Effector CD4-positive, alpha-beta T cell (primary cell): ENCODE results near the gene MLST8.

Source experiments
- DNase-seq: peaks from one replicate; pipeline ENCODE4 v3.0.0-alpha.2; 2020

MLST8 gene

DNA sequence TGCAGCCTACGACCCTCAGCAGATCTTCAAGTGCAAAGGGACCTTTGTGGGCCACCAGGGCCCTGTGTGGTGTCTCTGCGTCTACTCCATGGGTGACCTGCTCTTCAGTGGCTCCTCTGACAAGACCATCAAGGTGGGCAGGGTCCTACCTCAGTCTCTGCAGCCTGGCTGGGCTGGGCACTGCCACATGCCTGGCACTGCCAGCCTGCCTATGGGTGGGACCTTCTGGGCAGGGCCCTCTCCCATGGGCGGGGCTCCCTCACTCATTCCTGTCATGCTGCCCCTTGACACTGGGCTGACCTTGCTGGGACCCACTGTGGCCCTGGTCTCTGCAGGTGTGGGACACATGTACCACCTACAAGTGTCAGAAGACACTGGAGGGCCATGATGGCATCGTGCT, 31.3 kb upstream of the MLST8 start:
- DNase-seq = no peak

DNA sequence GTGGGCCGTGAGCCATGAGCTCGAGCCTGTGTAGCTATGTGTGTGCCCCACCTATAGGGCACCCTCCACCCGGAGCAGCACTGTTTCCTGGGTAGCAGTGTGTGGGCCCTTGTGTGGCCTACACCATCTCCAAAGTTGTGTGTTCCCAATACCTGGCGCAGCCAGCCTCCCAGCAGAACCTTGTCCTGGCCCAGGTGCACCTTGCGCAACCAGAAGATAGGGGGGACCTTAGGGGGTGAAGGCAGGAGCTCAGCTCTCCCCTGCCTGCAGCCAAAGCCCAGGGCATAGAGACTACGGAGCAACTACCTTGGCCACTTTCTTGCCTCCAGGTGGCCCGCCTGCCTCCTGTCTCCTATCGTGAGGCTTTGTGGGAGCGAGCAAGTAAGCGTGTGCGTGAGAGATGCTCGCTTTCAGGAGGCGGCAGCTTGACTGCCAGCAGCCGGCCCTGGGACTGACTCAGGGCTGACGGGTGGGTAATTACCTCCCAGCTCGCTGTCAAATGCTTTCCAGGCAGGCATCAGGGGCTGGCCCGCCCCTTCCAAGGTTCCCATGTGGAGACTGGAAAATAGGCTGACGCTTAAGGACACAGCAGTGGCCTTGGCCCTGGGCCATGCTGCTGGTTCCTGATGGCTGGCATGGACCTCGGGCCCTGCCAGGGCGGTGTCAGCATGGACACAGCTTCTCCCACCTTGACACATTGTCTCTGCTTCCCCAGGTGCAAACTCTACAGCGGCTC, 30.7 kb upstream of the MLST8 start:
- no peak for DNase-seq

DNA sequence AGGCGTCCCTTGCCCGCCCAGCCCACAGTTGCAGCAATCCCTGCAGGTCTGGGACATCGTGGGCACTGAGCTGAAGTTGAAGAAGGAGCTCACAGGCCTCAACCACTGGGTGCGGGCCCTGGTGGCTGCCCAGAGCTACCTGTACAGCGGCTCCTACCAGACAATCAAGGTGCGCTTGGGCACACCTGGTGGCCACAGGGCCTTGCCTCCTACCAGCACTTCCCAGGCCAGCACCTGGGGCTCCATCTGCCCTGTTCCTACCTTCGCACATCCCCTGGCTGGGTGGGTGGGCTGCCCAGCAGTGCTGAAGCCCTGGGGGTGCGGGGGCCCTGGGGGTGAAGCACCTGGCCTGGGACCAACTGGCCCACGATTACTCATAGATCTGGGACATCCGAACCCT, 29.8 kb upstream of the MLST8 start:
- DNase-seq = no peak

DNA sequence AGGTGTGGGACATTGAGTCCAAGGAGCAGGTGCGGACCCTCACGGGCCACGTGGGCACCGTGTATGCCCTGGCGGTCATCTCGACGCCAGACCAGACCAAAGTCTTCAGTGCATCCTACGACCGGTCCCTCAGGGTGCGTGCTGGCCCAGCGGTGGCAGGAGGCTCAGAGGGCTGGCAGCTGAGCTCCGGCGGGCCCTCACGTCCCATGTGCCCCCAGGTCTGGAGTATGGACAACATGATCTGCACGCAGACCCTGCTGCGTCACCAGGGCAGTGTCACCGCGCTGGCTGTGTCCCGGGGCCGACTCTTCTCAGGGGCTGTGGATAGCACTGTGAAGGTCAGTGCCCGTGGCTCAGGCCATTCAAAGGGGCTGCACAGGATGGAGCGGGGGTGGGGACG, 29.2 kb upstream of the MLST8 start:
- no peak for DNase-seq

DNA sequence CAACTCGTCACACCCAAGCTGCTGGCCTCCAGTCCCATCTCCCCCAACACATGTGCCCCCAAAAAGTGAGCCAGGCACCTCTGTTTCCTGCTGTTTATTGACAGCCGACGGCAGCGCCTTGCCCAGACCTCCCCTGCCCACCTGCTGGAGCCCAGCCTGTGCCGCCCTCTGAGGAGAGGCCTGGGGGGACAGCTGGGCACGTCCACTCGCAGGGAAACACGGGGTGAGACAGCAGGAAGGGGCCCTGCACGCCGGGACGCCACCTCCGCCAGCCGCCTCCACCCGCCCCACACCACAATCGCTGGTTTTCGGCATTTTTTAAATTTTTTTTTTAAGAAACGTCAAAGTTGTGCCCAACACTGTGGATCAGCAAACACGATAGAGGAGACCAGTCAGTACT, 28.2 kb upstream of the MLST8 start:
- DNase-seq = no peak

DNA sequence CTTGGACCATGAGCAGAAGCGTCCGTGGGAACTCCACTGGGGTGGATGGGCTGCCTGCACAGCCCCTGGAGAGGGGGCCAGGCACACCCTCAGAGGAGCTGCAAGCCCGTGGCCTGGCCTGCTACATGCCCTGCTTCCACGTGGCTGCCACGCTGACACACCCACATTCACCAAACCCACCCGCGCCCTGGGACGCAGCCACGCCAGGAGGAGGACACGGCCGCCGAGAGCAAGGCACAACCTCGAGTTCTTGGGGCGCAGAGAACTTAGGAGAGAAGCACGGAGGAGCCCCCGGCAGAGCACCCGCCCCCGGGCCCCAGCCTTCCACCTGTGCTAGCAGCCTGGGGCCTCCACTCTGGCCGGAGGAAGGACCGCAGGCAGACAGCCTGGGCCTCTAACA, 27.7 kb upstream of the MLST8 start:
- no peak for DNase-seq

DNA sequence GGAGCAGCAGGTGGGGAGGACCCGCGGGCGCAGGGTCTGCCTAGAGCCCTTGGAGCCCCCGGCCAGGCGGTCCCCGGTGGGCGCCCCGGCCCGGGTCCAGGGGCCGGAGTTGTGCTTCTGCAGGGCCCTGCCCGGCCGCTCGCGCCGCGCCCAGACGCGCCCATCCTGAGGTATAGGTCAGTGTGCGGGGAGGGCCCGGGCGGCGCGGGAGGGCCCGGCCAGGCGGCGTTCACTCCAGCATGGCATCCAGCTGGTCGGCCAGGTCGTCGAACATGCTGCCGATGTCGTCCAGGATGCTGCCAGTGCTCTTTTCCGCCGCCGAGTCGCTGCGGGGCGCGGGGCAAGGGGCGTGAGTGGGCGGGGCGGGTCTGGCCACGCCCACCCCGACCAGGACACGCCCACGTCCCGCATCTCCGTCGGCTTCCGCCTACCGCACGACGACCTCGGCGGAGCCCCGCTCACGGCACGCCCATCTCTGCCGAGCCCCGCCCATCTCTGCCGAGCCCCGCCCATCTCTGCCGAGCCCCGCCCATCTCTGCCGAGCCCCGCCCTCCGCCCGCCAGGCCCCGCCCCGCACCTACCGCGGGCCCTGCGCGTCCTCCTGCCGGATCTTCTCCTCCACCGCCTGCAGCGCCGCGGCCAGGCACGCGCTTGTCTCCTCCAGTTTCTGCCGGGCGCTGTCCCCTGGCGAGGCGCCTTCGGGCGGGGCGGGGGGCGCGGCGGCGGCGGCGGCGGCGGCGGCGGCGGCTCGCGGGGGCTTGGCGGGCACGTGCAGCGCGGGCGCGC, 26.7 kb upstream of the MLST8 start:
- peak; percentile 18 for DNase-seq

DNA sequence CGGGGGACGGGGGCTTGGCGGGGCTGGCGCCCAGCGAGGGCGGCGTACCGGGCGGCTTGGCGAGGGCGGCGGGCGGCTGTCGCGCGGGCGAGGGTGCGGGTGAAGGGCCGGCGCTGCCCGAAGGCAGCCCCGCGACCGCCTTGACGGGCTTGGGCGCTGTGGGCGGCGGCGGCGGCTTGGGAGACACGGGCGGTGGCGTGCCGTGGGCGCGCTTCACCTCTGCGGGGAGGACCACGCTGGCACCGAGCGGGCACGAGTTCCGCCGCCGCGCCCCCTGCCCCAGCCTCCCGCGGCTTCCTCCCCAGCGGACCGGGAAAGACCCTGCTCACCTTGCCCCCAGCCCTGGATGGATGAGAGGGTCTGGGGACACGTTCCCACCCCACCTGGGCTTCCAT, 26.1 kb upstream of the MLST8 start:
- no peak for DNase-seq

DNA sequence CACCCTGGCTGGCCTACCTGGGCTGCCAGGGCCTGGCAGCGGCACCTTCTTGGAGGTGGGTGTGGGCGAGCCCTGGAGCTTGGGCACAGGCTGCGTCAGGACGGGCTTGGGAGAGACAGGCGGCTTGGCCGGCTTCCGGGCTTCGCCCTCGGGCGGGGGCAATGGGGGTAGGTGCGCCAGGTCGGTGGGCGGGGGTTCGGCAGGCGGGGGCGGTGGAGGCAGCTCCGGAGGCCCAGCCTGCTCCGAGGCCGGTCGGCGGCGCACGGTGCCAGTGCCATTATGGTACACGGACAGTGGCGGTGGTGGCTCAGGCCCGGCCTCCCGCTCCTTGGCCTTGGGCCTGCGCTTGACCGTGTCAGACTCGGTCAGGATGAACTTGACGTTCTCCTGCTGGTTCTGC, 25.7 kb upstream of the MLST8 start:
- DNase-seq = no peak

DNA sequence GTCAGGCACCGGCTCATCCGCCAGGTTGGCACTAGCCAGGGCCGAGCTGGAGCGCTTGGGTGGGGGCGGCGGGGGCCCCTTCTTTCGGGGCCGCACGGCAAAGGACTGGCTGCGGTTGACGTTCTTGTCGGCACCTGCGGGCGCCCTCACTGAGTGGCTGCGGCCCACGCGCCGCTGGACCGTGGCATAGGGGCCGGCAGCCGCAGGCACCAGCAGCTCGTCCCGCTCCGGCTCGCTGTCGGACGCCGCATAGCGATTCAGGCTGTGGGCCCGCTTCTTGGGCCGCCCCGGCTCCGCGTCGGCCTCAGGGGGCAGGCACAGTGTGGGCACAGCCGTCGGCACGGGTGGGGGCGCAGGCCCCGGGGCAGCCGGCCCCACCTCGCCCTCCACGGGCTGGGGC, 24.8 kb upstream of the MLST8 start:
- no peak for DNase-seq

DNA sequence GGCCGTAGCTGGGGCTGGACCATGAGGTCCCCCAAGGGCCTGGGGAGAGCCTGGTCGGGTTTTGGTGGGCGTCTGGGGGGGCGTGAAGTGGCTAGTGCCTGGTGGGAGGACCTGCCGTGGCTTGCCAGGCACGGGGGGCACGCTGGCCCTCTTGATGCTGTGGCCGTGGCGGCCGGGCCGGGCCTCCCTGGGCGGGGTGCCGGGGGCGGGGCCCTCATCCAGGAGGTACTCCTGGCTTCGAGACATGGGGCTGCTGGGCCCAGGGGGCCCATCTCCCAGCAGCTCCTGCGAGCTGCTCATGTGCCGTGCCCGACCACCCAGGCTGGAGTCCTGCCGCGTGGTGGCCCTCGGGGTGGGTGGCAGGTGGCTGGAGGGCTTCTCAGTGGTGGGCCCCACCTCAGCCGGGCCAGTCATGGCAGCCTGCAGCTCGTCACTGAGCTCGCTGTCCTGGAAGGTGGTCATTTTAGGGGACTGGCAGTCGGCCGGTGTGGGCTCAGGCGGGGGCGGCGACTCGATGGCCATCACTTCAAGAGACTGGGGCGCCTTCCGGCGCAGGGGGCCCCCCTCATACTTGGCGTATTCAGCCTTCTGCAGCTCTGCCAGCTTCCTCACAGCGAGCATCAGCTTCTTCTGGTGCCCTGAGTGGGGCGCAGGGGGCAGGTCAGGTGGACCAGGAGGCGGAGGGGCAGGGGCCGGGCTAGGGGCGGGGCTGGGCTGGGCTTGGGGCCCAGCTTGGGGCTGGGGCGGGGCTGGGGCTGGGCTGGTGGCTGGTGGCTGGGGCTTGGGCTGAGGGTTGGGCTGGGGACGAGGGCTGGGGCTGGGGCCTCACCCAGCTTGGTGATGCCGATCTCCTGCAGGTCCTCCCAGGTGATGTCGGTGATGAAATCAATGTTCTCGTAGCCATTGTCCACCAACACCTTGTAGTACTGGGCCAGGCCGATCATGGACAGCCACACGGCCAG, 24.0 kb upstream of the MLST8 start:
- DNase-seq = no peak

DNA sequence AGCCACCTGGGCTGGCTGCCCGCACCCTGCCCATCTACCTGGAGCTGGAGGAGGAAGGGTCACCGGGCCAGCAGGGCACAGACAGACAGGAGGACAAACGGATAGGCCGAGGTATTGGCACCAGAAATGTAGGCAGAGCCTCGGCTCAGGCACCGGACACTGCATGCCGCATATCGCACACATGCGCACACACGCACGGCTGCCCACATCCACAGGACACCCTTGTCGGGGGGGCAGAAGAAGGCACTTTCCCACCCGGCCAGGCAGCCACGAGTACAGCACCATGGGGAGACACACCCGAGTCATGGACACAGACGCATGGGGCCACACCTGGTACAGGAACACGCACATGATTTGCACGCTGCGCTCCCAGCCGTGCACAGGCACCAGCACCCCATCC, 23.3 kb upstream of the MLST8 start:
- DNase-seq = no peak

DNA sequence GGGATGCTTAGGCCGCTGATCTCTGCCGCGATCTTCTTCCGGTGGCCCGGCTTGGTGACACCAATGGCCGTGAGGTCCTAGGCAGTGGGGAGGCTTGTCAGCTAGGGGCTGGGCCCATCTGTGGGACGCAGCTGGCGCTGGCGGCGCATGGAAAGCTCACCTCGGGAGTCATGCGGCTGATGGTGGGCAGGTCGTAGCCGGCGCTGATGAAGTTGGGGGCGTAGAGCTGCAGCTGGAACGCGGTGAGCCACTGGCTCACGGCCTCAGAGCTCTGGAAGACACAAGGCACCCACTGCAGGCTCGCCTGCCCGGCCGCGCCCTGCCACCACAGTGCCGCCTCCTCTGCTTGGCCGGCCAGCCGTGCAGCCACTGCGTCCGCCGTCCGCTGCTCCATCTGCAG, 21.6 kb upstream of the MLST8 start:
- no peak for DNase-seq

DNA sequence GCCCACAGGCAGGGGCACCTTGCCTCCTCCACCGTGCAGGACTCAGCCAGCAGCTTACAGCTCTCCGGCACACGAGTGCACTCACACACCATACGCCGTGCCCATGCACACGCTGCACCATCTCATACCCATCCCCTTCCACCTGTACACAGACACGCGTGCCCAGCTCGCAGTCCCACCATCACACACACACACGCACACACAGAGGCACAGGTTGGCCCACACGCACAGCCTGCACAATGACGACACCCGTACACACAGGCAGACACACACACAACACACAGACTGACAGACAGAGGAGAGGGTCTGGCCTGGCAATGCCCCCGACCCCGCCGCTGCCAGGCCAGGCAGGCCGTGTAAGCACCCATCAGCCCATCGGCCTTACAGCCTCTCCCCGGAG, 20.9 kb upstream of the MLST8 start:
- no peak for DNase-seq

DNA sequence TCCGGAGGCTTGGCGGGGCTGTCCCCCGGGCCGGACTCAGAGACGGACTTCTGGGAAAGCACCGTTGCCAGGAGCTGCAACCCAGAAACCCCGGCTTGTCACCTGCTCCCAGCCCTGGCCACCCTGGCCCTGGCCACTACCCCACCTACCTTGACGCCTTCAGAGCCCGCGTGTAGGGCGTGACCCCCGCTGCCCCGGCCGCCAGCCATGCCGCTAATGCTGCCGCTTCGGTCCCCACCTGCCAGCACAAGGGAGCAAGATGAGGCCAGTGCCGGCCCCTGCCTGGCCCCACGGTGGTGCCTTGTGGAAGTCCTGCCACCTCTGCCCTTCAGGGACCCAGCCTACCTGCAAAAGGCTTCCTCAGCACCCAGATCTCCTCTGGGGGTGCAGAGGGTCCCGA, 20.3 kb upstream of the MLST8 start:
- DNase-seq = no peak

DNA sequence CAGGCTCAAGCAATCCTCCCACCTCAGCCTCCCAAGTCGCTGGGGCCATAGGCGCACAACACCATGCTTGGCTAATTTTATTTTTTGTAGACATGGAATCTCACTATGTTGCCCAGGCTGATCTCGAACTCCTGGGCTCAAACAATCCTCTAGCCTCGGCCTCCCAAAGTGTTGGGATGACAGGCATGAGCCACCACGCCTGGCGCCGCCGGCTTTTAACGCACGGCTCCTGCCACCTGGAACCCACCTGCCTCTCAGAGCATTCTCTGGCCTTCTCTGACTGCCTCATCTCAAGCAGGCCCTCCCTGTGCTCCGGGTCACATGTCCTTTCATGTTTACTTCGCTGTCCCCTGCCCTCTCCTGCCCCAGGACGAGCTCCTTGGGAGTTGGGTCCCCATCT, 19.2 kb upstream of the MLST8 start:
- DNase-seq = no peak

DNA sequence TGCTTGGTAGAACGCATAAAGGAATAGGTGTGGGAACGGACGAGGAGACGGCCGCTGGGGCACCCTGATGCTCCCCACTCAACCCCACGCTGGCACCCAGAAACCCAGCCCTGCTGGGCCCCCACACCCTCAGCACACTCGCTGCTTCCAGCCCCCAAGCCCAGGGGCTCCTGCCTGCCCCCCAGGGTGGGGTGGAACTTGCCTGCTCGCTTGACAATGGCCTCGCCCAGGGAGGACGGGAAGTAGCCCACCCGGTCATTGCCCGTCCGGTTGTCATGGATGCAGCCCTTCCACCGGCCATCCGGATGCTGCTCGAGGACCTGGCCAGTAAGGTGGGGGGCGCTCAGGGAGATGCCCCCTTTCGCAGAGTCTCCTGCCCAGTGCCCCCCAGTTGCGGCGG, 18.7 kb upstream of the MLST8 start:
- DNase-seq = no peak

DNA sequence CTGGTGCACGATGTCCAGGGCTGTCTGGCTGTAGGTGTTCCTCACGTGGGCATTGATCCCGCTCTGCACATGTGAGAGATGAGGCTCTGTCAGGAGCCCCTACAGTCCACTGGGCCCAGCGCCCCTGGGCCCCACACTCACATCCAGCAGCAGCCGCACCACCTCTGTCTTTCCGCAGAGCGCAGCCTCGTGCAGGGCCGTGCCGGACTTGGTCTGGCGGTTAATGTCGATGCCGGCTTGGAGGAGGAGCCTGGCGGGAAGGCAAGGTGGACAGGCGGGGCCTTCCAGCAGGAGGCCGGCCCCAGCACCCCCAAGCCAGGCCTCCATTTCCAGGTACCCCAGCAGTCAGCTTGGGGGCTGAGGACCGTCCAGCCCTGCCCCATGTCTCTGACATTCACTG, 18.0 kb upstream of the MLST8 start:
- no peak for DNase-seq

DNA sequence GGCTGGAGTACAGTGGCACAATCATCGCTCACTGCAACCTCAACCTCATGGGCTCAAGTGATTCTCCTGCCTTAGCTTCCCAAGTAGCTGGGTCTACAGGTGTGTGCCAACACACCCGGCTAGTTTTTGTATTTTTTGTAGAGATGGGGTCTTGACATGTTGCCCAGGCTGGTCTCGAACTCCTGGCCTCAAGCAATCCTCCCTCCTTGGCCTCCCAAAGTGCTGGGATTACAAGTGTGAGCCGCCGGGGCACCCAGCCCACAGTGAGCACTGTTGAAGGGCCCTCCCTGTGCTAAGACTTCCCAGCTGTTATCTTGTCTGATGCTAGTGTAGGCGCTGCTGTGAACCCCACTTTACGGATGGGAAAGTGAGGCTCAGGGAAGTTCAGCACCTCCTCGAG, 16.9 kb upstream of the MLST8 start:
- DNase-seq = no peak

DNA sequence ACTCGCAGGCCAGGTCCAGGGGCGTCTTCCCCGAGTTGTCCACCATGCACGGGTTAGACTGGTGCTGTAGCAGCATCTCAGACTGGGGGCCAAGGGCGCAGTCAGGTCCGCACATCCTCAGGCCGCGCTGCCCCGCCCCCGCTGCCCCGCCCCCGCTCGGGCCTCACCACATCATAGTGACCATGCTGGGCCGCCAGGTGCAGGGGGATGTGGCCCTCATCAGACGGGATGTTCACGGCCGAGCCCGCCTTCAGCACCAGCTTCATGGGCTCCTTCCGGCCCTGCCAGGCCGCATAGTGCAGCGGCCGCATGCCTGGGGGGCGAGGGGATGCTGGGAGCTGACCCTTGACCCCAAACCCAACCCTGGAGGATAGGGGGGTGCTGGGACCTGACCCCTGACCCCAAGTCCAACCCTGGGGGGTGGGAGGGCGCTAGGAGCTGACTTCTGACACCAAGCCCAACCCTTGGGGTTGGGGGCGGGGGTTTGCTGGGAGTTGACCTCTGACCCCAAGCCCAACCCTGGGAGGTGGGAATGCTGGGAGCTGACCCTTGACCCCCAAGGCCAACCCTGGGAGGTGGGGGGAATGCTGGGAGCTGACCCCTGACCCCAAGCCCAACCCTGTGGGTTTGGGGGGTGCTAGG, 15.9 kb upstream of the MLST8 start:
- no peak for DNase-seq

DNA sequence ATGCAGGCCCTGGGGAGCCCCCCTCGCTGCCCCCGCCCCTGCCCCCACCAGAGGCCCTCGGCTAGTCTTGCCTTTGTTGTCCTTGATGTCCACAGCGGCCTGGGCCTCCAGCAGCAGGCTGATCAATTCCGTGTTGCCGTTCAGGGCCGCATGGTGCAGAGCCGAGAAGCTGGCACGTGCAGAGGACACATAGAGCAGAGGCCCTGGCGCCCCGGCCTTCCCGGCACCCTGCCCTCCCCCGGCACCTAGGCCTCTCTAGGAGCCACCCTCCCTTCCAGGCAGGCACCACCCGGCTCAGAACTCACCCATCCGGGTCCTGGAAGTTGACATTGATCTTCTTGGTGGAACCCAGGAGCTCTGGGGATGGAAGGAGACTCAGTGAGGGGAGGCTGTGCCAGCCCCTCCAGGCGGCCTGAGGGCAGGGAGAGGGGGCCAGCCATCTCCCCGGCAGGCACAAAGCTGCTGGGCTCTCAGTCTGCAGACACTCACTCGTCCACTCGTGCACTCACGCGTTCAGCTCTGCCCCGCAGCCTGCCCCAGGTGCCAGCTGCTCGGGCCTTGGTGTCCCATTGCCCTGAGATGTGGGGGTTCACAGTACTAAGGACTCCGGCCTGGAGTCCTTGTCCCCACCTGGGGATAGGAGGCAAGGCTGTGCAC, 15.1 kb upstream of the MLST8 start:
- DNase-seq = no peak

DNA sequence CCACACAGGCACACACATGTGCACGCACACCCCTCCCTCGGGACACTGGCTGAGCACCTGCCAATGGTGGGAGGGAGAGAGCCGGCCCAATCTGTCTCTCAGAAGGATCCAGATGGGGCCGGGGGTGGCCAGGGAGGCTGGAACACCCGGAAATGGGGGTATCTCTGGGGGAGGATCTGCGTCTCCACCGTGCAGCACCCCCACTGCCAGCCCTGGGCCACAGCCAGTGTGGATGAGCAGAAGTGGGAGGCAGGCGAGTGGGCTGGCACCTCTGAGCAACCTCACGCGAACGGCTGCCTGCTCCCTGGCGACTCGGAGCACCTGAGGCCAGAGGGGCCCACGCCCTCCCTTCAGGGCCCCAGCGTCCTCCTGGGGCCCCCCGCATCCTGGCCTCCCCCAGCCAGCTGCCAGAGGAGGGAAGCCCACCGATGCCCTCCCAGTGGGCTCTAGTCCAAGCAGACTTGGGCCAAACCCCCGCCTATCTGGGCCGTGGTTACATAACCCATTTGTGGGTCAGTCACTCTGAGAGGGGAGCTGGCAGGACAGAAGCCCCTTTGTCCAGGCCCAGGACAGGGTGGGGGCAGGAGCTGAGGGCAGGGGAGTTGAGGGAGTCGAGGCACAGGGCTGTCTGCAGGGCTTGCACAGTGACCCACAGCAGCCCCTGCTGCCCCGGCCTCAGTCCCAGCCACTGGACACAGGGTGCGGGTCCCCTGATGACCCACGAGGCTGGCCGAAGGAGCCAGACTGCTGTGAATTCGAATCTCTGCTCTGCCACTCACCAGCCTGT, 14.4 kb upstream of the MLST8 start:
- DNase-seq = no peak
